Uterus (tissue), 2 donors: ENCODE results near the gene SNX8.

Experiments
- POLR2A ChIP-seq, 2 donors: fragments of 450-650 bp; IDR thresholded peaks; one replicate each; pipeline ENCODE4 v1.6.1; 2016; ENCODE audit warnings: antibody characterized with exemption in 2 of 2, mild to moderate bottlenecking in 1 of 2, moderate library complexity in 1 of 2
- TF ChIP-seq, protein P1 (sequence below), 4 experiments: fragments of 200-600 bp in 2 of 4; fragments of 450-650 bp in 2 of 4; sonication (generic) in 2 of 4; IDR thresholded peaks; one replicate each; pipeline ENCODE4 v1.5.1; 2016 to 2019; ENCODE audit warnings: antibody characterized with exemption in 4 of 4, mild to moderate bottlenecking in 2 of 4, moderate library complexity in 1 of 4

DNA sequence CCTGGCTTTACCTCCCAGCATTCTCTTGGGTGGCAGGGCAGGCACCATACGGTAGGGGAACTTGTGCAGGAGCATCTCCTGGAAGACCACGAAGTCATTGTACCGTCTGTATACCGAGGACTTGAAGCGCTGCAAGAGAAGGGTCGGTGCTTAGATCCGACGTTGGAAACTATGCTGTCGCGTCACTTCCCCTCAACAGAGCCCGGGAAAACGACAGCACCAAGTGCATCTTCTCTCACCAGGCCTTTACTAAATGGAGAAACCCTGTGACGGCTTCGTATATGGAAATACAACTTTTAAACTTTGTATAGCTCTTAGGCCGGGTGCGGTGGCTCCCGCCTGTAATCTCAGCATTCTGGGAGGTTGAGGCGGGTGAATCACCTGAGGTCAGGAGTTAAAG lies 39.1 kb downstream of the SNX8 start:
- TF ChIP-seq, protein P1, sequence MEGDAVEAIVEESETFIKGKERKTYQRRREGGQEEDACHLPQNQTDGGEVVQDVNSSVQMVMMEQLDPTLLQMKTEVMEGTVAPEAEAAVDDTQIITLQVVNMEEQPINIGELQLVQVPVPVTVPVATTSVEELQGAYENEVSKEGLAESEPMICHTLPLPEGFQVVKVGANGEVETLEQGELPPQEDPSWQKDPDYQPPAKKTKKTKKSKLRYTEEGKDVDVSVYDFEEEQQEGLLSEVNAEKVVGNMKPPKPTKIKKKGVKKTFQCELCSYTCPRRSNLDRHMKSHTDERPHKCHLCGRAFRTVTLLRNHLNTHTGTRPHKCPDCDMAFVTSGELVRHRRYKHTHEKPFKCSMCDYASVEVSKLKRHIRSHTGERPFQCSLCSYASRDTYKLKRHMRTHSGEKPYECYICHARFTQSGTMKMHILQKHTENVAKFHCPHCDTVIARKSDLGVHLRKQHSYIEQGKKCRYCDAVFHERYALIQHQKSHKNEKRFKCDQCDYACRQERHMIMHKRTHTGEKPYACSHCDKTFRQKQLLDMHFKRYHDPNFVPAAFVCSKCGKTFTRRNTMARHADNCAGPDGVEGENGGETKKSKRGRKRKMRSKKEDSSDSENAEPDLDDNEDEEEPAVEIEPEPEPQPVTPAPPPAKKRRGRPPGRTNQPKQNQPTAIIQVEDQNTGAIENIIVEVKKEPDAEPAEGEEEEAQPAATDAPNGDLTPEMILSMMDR (IDR thresholded peaks at IDR 0.05) = no peak
- no peak for TF ChIP-seq POLR2A (IDR thresholded peaks at IDR 0.05)
